Mammary epithelial cell (primary cell): ENCODE data around the gene ANKRD33B.

Source experiments
- EZH2 ChIP-seq: IDR thresholded peaks from 2 replicates; pipeline ENCODE4 v1.6.1; 2012; ENCODE audit warnings: low read length, inconsistent platforms, borderline replicate concordance
- TF ChIP-seq, protein P1 (sequence below), 2 donors: IDR thresholded peaks in 1 of 2; conservative IDR thresholded peaks in 1 of 2; 2 replicates each; pipeline ENCODE4 v1.5.1; 2011 to 2012; ENCODE audit warnings: inconsistent platforms in 2 of 2, low read length in 2 of 2, mild to moderate bottlenecking in 2 of 2, control low read depth in 1 of 2, low read depth in 1 of 2; ENCODE audit not compliant: insufficient read depth in 1 of 2; ENCODE audit errors: extremely low read depth in 1 of 2

DNA sequence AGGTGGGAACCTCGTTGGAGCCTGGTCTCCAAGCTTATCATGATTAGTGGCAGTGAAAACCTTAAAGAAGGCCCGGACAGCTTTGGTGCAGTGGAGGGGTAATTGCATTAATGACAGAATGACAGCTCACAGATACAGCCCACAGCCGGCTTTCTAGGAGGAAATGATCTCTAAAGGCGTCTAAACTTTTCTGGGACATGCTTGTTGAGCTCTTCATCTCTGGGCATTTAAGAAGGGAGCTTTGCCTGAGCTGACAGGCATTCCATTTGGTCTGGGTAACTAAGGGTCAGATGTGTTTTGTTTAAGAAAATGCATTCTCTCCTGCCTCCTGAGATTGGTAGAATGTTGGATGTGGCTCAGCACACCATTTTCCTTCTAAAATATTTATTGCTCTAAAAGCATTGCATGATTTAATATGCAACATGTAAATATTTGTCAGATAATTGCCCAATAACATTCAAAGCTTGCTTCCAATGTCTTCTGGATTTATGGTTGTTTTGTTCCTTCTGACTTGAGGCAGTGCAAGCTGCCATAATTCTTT lies 4.0 kb downstream of the ANKRD33B start:
- TF ChIP-seq, protein P1, sequence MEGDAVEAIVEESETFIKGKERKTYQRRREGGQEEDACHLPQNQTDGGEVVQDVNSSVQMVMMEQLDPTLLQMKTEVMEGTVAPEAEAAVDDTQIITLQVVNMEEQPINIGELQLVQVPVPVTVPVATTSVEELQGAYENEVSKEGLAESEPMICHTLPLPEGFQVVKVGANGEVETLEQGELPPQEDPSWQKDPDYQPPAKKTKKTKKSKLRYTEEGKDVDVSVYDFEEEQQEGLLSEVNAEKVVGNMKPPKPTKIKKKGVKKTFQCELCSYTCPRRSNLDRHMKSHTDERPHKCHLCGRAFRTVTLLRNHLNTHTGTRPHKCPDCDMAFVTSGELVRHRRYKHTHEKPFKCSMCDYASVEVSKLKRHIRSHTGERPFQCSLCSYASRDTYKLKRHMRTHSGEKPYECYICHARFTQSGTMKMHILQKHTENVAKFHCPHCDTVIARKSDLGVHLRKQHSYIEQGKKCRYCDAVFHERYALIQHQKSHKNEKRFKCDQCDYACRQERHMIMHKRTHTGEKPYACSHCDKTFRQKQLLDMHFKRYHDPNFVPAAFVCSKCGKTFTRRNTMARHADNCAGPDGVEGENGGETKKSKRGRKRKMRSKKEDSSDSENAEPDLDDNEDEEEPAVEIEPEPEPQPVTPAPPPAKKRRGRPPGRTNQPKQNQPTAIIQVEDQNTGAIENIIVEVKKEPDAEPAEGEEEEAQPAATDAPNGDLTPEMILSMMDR (conservative IDR thresholded peaks at IDR 0.05 in 1 of 2, IDR thresholded peaks at IDR 0.05 in 1 of 2; ENCODE audit: extremely low read depth in 1 of 2, insufficient read depth in 1 of 2, low read depth in 1 of 2, low read length in 2 of 2): no peak
- TF ChIP-seq EZH2: no peak
